Ammon's horn (tissue), 1 donor: ENCODE measurements around the gene FBXO44.
A peak's percentile ranks its signal among the peaks of the same experiment; 100 is the strongest.
"Not testable (repeated sequence)": the region's sequence is repeated elsewhere in the genome, so short reads cannot be mapped to it uniquely, and the experiment has no call there.

Experiments used
- DNase-seq: peaks from one replicate; pipeline ENCODE4 v3.0.0-alpha.2; 2016; ENCODE audit warnings: low spot score

Gene FBXO44

GRCh38 chr1:11654137-11654938 is at the start of gene FBXO44, which contains the start of gene FBXO2:
Gene FBXO44, plus strand, starts transcription at chr1:11654877. Its CDS starts 959 bp downstream, at chr1:11655836.
Gene FBXO2, minus strand, starts transcription at chr1:11654429. Its CDS starts 89 bp downstream, at chr1:11654340.
- DNase-seq = peak; percentile 62

GRCh38 chr1:11606775-11607174 is 47.9 kb upstream of the FBXO44 start:
- no peak for DNase-seq

GRCh38 chr1:11608596-11609130 is 46.0 kb upstream of the FBXO44 start:
- DNase-seq = not testable (repeated sequence)

- DNase-seq = not testable (repeated sequence)
Observed at GRCh38 chr1:11609378-11609777, 45.3 kb upstream of the FBXO44 start.

- DNase-seq = no peak
Observed at GRCh38 chr1:11610629-11611180, 44.0 kb upstream of the FBXO44 start.

- no peak for DNase-seq
Observed at GRCh38 chr1:11611638-11612327, 42.9 kb upstream of the FBXO44 start.

GRCh38 chr1:11613347-11613746 is 41.3 kb upstream of the FBXO44 start:
- no peak for DNase-seq

GRCh38 chr1:11615090-11615489 is 39.6 kb upstream of the FBXO44 start:
- no peak for DNase-seq

GRCh38 chr1:11616766-11617165 is 37.9 kb upstream of the FBXO44 start:
- no peak for DNase-seq

GRCh38 chr1:11617314-11617713 is 37.4 kb upstream of the FBXO44 start:
- no peak for DNase-seq

GRCh38 chr1:11617741-11618140 is 36.9 kb upstream of the FBXO44 start:
- no peak for DNase-seq

- DNase-seq = no peak
Observed at GRCh38 chr1:11620405-11620804, 34.3 kb upstream of the FBXO44 start.

GRCh38 chr1:11620924-11621323 is 33.8 kb upstream of the FBXO44 start:
- DNase-seq = no peak

- DNase-seq = no peak
Observed at GRCh38 chr1:11622398-11622797, 32.3 kb upstream of the FBXO44 start.

GRCh38 chr1:11623702-11624101 is 31.0 kb upstream of the FBXO44 start:
- no peak for DNase-seq

GRCh38 chr1:11626551-11626950 is 28.1 kb upstream of the FBXO44 start:
- no peak for DNase-seq

- DNase-seq = no peak
Observed at GRCh38 chr1:11628767-11629166, 25.9 kb upstream of the FBXO44 start.

- DNase-seq = peak; percentile 33
Observed at GRCh38 chr1:11629184-11630016, 25.3 kb upstream of the FBXO44 start.

- DNase-seq = no peak
Observed at GRCh38 chr1:11634365-11635192, 20.1 kb upstream of the FBXO44 start.

- no peak for DNase-seq
Observed at GRCh38 chr1:11638121-11638520, 16.6 kb upstream of the FBXO44 start.

GRCh38 chr1:11639372-11639771 is 15.3 kb upstream of the FBXO44 start:
- DNase-seq = no peak
